GM19023 (cell line): ENCODE results near the gene PSMG2.

Experiments used
- ATAC-seq: cut with Tn5 transposase; IDR thresholded peaks from one replicate; pipeline ENCODE4 v1.9.1; 2021; ENCODE audit warnings: mild to moderate bottlenecking, moderate library complexity; ENCODE audit not compliant: unreplicated experiment

PSMG2 gene, protein sequence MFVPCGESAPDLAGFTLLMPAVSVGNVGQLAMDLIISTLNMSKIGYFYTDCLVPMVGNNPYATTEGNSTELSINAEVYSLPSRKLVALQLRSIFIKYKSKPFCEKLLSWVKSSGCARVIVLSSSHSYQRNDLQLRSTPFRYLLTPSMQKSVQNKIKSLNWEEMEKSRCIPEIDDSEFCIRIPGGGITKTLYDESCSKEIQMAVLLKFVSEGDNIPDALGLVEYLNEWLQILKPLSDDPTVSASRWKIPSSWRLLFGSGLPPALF

DNA sequence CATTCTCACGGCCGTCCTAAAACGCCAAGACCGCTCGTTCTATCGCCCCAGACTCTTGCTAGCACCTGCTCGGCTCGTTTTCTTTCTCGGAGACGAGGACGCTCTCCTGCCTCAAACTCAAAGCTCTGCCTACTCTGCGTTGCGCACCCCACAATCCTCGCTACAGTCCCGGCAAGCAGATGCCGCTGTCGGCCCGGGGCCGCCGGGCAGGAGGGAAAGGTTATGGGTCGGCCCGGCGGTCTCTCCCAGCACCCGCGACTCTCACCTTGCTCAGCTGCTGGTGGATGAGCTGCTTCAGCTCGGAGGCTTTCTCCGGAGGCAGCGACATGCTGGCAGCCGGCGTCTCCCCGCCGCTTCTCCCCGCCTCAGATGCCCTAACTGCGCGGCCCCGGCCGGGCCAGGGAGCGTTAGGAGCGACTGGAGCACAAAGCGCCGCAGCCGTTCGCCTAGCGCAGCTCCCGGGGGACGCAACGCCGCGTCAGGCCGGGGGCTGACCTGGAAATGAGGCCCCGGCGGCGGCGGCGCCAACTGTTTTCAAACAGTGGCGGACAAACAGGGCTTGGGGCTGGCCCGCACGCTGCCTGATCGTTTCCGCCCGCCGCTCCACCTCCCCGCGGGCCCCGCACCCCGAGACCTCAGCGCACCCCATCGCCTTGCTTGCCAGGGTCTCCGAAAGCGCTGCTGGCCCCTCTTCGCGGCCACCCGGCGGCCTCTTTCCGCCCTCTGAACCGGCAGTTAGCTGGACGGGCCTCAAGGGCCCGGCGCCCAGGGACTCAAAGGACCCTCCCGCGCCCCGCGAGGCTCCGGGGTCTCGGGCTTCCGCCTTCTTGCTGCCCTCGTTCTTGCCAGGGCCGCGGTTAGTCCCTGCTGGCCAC is at the start of gene PSMG2, which contains the start of gene CEP76:
PSMG2 (plus strand) TSS at position 822 of the 875 bp plus-strand sequence. CDS start 66 bp downstream, outside the sequence.
CEP76 (minus strand) TSS at position 503 of the 875 bp plus-strand sequence; CDS start at position 328, 175 bp downstream.
- peak; percentile 81 for ATAC-seq

DNA sequence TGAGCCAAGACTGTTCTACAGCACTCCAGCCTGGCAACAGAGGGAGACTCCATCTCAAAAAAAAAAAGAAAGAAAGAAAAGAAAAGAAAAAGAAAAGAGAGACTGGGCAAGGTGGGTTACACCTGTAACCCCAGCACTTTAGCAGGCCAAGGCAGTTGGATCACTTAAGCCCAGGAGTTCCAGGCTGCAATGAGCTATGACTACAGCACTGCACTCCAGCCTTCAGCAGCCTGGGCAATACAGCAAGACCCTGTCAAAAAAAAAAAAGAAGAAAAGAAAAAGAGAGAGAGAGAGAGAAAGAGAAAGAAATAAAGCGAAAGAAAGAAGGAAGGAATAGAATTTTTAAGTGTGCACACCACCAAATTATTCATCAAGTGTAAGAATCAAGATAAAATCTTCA is 47.9 kb upstream of the PSMG2 start:
- ATAC-seq: no peak

DNA sequence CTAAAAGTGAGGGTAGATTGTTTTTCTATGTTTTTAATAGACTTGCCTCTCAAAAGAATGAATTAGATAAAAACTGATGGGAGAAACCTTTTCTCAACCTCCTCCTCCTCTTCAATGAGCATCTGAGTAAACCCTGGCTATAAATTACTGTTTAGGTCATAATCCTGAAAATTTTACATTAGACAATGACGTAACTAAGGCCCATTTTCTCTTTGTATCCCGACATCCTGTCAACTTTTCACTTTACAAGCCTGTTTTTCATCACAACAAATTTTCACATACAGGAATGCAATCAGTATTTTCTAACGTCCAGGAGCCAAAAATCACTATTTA is 46.3 kb upstream of the PSMG2 start:
- no peak for ATAC-seq

DNA sequence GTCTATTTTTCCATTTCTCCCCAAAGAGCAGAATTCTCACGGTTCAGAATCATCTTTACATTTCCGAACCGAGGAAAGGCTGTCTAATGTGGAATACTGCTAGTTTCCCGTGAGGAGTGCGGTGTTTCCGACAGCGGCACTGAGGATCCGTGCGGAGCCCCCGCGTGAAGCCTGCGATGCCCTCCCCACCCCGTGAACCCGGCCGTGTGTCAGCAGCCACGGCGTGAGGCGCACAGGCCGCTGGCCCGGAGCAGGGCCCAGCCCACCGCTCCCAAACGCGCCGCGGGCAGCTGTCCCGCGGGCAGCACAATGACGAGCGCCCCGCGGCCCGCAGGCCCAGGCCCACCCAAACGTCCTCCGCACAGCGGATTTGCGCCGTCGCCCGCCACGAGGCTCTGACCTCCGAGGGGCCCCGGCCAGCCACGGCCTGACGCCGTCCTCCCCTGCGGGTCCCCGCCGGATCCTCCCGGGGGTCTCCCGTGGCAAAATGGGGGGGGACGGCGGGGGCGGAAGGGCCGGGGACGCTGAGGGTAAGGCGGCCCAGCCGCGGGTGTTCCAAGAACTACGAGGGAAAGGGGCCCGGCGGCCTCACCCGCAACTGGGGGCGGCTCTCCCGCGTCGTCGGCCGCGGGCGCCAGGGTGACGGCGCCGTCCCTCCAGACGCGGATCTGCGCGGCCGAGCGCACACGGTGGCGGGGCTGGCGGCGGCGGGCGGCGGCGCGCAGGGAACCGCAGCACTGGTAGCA is 45.7 kb upstream of the PSMG2 start:
- ATAC-seq: peak; percentile 39

DNA sequence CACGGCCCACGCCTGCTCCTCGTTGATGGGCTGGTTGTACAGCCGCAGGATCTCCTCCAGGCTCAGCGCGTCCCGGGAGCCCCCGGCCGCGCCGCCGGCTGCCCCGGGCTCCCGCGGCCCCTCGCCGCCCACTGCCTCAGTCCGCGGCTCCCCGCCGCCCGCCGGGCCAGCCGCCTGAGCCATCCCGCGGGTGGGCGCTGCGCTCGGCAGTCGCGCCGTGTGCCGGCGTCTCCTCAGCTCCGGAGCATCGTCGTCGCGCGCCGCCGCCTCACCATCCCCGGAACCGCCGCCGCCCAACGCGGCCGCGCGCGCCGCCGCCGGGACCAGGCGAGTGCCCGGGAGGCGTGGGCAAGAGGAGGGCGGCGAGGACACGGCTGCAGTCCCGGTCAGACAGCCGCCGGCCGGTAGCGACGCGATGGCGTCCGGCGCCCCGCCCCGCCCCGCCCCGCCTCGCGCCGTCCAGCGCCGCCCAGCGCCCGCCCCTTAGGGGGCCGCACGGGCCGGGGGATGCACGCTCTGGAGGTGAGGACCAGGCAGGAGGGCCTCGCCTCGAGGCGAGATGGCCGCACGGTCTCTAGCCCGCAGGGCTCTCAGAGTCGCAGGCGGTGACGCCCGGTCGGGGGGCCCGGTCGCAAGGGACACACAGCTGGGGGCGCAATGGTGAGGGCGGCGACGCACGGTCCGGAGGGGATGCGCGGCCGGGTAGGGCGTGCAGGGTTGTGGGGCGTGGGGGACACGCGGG is 45.0 kb upstream of the PSMG2 start, which contains the start of gene SPIRE1:
SPIRE1 (minus strand) TSS at position 424 of the 742 bp plus-strand sequence; CDS start at position 183, 241 bp downstream.
- peak; percentile 79 for ATAC-seq

DNA sequence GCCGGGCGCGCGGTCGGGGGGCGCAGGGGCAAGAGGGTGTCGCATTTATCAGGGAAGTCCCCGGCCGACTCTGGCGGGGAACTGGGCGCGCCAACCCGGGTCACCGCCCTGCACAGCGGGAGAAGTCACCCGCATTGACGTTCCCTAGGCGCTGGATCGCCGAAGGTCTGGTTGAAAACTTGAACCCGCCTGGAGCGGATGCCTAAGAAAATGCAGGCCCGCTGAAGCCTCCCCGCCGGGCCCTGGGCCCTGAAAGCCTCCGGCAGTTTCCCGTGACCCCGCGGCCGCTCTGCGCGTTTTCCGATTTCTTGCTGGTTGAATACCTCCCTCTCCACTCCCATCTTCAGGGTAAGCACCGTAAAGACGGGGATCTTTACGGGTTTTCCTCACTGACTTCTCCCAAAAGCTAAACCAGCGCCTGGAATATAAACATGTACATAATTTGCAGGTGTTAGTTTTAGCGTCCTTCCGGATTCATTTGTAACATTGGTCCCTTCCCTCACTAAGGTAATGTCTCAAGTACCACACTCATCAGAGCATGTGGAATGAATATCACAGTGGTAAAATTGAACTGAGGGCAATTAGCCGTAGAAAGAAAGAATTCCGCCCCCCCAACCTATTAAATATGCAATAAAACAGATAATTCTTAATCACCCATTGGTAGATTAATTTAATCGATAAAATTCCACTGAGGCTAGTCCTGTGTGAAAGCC is 44.3 kb upstream of the PSMG2 start:
- peak; percentile 29 for ATAC-seq

DNA sequence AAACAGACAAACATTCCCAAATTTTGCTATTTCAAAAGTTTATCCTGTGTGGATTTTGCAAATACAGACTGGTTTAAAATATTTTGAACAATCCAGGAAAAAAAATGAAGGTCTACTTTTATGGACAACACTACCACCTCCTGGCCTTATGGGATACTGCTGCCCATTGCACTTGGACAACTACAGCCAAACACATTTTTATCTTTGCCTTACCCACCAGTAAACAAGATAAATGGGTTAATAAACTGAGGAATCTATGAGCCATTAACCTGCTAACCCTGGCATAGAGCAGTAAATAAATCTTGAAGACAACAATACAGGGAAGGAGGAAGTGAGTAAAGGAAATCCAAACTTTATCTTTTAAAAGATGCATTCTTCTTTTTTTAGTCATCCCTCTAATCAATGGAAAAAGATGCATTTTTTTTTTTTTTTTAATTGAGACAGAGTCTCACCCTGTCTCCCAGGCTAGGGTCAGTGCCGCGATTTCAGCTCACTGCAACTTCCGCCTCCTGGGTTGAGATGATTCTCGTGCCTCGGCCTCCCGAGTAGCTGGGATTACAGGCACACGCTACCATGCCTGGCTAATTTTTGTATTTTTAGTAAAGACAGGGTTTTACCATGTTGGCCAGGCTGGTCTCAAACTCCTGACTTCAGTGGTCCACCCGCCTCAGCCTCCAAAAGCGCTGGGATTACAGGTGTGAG is 42.8 kb upstream of the PSMG2 start:
- no peak for ATAC-seq

DNA sequence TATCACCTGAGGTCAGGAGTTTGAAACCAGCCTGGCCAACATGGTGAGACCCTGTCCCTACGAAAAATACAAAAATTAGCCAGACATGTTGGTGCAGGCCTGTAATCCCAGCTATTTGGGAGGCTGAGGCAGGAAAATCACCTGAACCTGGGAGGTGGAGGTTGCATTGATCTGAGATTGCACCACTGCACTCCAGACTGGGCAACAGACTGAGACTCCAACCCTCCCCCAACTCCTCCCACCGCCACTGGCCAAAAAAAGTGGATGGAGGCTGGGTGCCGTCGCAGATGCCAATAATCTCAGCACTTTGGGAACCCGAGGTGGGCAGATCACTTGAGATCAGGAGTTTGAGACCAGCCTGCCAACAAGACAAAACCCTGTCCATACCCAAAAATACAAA is 34.8 kb upstream of the PSMG2 start:
- ATAC-seq: no peak

DNA sequence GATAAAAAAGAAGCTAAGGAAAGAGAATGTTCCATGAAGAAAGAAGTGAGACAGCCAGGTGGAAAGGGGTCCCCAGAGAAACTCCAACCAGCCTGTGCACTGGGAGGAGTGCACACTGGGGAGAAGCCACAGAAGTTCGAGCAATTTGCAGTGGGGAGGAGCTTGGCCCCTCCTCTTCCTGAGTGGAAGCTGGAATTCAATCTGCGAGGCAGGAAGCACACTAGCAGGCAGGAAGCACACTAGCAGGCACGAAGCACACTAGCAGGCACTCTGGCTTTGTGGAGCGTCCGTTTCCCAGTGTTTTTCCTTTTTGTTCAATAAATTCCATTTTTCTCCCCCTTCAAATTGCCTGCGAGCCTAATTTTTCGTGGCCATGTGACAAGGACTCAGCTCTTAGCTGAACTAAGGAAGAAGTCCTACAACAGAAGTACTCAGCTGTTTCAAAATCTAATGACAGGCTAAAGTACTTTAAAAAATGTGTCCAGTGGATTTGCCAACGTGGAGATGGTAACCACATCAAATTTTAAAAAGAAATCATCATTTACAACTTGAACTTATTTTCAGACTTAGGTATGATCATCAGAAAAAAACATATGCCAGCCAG is 23.6 kb upstream of the PSMG2 start:
- ATAC-seq: no peak

DNA sequence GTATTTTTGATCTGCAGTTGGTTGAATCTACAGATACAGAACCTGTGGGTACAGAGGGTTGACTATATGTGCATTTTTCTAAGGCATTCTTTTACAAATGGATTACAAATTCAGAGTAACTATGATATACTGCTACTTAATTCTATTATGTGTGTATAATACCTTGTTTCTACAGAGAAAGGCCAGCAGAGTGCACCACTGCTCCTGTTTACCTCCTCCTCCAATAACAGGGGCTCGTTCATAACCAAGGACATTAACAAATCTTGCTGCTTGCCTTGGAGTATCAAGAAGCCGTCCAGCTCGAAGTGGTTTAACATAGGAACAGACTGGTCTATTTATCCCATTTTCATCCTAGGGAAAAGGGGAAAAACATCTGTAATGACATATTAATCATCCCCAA is 16.7 kb upstream of the PSMG2 start:
- no peak for ATAC-seq

DNA sequence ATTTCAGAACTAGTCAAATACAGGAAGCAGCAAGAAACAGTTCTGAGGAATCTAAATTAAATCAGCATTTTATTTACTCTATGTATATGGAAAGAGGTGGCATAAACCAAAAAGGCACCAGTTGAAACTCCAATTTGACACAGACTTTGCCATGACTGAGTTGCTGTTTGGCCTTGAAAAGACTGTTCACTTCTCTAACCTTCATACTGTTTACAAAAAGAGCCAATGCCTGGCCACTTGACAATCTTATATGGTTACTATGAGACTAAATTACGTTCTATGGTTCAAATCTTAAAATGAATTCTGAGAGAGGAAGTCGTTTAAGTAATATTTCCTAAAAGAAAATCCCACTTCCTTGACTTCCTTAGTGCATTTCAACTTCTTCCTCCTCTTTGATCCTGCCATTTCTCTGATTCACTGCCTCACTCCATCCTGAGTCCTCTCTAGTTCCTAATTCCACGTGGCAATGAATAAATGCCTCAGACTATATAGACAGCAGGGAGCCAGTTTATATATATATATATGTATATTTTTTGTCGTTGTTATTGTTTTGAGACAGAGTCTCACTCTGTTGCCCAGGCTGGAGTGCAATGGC is 13.5 kb upstream of the PSMG2 start:
- ATAC-seq: no peak

DNA sequence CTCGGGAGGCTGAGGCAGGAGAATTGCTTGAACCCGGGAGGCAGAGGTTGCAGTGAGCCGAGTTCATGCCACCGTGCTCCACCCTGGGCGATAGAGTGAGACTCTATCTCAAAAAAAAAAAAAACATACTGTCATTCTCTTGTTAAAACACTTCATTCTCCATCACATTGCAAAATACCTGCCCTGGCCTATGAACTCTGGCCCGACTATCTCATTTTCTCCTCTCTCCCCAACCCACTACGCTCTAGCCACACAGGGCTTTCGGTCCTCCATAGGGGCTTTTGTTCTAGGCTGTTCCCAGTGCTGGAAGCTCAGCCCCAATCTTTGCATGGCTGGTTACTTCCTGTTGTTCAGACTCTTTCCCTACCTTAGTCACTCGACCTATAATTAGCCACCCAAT is 10.6 kb upstream of the PSMG2 start:
- ATAC-seq: no peak

DNA sequence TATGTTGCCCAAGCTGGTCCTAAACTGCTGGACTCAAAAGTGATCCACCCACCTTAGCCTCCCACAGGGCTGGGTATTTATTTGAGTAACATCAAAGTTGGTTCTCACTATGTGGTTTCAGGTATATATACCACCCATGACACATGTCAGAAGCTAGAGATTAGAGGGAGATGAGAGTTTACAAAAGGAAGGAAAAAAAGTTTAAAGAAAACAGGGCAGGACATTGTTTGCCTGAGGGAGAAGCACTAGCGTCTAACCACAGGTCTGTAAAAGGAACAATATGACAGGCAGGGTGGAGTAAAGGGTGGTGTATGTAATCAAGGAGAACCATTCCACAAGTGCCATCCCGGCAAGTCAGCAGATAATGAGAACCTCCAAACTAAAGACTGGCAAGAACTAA is 8.8 kb upstream of the PSMG2 start:
- ATAC-seq: no peak

DNA sequence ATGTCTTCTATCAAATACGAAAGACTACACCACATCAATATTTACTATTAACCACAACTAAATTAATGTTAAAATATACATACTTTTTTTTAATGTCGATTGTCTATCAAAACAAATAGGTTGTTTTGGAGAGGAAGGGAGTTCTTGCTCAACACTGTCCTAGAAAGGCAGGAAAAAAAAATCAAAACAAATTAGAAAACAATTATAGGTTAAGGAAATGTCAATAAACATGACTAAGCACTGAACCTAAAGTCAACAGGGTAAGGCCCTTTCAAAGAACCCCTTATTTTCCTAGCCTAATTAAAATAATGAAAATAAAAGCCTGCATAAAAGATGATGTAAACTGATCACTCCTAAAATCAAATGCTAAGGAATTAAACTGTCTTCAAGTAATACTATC is 3.1 kb upstream of the PSMG2 start:
- no peak for ATAC-seq

DNA sequence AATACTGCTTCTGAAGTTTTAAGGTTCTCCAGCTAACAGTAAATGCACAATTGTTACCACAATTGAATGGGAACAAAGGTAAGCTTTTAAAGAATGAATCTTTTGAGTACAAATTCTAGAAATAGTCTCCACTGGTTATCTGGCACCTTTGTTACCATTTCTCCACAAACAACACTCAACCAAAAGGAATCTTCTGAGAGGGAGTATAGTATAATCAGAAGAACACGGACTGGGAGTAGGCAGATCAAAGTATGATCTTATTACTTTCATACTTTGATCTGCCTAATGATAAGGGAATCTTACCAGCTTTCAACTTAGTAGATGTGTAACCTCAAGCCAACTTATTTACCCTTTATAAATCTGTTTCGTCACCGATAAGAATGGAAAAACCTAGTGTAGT is 1.7 kb upstream of the PSMG2 start:
- no peak for ATAC-seq

DNA sequence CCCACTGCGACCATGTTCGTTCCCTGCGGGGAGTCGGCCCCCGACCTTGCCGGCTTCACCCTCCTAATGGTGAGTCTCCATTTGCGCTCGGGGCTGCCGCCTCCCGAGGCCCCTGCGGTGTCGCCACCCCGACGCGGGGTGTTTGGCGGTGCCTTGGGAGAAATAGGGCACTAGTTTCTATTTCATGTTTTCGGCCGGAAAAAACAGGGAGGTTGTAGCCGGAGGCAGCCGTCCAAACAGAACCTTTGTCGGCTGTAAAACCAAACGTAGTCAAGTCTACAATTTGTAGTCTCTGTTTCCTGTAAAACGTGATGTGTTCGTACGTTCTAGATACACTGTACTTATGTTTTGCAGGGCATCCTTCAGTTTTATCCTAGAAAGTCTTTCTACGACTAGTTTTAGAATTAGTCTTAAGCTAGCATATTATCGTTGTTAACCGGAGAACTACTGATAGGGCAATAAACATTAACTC is 290 bp downstream of the PSMG2 start:
- peak; percentile 1 for ATAC-seq

DNA sequence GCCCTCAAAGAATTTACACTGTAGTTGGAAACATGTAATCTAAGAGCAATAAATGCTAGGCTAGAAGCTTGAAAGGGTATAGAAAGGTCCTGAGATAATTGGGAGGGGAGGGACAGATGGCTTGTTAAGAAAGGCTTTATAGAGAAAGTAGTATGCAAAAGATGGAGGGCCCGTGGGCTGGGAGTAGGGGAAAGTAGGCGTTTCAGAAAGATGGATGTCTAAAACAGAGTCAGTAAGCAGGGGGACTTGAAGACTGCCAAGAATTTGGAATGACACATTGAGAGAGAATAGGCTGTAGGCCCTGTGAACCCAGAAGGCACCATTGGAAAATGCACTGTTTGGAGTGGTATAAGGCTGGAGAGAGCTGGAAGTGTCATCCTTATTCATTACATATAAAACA is 822 bp downstream of the PSMG2 start:
- no peak for ATAC-seq

DNA sequence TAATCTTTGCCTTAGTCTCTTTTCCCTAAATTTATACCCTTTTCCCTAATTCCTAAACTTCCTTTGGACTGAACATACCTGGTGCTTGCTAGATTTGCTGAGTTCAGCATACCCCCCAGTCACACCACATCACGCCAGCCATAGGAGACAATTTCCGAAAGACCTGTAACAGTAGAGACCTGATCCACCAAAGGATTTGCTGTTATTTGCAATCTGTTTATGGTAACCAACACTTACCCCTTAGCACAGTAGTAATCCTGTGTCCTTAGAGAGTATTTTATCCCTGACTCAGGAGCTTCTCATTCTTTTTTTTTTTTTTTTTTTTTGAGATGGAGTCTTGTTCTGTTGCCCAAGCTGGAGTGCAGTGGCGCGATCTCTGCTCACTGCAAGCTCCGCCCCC is 8.6 kb downstream of the PSMG2 start:
- ATAC-seq: no peak
